Left renal pelvis (tissue), 4 donors: Measurements from ENCODE around the gene HSPB2. TPM values are rescaled to one million over a fixed set of nuclear protein-coding genes. Genes with fewer than 3 reads are reported as not detected.

Source experiments
- DNase-seq, 4 donors: peaks; one replicate each; pipeline ENCODE4 v3.0.0-alpha.2; 2013; ENCODE audit warnings: low read depth in 4 of 4, low spot score in 3 of 4
- polyA plus RNA-seq, 4 donors: library from polyadenylated mRNA; unstranded; fragments of 120-200 nt; gene quantifications; one replicate each; pipeline ENCODE4 v1.2.1, GENCODE V29; 2013; ENCODE audit not compliant: insufficient read length in 4 of 4

HSPB2 gene
- polyA plus RNA-seq, 4 donors, result 1.7 to 5.3 (median 2.6) TPM

DNA sequence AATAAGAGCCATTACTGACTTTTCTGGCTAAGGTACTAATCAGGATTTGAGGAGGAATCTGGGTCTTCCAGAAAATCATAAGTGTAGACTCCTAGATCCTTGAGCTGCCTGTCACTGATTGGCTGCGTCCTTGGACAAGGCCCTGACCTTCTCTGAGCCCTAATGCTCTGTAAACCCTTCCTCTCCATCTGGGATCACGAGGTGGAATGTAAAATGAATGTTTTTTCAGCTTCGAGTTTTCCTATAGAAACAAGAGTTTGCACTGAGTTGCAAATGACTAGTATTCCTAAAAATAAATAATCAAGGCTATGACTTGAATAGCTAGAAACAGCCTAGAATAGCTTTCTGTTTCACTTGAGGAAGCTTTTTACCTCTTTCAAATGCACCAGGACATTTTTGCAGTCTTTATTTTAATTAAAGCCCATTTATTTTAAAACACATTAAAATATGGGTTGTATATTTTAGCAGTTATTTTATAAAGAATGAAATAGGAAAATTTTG is 23.6 kb downstream of the HSPB2 start:
- DNase-seq, result no peak

DNA sequence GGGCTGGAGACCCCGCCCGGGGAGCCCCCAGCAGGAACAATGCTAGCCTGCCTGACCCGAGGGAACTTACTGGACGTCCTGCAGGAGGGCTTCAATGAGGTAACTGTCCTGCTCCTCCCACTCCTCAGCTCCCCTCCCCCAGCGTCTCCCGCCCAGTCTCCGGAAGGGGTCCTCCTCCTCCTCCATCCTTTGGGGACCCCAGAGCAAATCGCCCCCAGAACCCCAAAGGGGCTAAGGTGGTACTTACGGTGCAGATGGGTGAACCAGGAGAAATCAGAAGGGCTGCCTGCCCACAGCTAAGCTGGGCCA is 24.9 kb downstream of the HSPB2 start:
- DNase-seq, result no peak

DNA sequence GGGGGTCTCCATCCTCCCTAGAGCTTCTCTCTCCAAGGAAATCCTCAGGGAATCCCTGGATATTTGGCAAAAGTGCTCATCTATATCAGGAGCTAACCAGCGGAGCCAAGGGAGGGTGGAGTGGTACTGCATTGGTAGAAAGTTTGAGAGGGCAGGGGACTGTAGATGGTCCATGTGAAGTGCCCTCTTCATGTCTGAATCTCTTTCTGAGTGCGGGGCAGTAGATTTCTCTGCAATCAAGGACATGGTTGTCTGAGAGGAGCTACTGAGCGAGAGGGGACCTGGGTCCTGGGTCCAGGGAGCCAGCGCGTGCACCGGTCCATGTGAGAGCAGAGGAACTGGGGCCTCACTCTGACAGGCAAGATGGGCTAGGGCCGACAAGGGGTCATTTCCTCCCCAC is 25.3 kb downstream of the HSPB2 start:
- no peak for DNase-seq

DNA sequence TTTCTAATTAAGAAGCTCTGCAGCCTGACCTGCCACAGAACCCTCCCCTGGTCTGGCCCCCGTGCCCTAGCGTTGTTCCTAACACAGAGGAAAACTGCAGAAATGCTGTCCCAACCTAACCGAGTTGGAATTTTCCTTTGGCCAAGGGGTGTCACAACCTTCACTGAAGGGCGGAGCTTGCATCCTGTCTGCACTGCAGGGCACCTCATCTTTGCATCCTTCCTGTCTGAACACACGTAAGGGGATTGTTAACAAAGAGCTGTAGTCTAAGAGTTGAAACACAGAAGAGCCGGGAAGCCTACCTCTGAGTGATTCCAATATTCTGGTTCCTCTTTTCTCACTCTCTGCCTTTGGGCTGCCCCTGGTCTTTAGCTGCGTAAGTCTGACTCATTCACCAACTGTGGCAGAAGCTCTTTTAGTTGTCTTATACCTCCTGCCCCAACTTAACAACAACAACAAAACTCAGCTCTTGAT is 26.2 kb downstream of the HSPB2 start:
- DNase-seq, result no peak

DNA sequence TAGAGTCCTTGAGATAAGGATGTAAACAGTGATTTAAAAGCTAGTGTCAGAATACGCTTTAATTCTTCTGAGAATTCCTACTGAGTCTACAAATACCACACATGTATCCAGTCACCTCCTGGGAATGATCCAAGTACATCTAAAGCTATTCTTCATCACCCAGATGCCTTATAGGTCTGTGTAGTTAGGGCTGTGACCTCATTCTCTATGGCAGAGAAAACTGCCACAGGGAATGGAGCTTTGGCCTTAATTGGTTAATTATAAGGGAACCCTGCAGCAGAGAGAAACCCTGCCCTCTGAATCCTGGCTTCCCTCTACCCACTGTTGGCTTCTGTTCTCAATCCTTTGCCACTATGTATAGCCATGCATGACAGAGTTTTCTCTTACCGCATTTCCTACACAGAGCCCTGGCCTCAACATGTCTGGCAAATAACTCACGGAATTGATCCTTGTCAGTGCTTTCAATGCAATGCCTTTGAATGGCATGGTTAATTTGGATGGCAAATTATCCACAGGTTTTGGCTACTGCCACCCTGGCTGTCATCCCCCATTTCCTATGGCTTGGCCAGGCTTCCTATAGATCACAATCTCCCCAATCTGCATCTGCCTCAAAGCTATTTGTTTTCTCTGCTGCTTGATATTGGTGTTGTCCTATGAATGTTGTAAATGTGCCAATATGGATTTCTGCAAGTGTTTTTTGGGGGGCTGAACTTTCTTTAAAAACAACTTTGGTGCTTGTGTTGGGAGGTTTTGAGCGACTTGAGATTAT is 27.5 kb downstream of the HSPB2 start:
- no peak for DNase-seq

DNA sequence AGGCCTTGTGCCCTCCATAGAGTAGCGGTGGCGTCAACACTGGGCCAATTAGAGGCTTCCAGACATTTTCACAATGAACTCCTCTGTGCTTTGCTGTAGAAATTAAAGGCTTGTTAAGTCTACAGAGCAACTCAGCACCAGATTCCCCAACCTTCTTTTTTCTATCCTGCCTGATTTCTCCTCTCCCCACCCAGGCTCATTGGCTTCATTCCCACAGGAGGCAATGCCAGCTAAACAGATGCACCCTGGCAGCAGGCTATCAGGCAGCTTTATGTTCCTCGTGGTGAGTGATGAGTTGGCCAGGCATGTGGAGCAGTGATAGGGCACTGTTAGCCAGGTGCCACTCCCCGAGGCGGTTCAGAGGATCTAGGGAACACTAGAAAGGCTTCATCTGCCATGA is 29.4 kb downstream of the HSPB2 start:
- no peak for DNase-seq

DNA sequence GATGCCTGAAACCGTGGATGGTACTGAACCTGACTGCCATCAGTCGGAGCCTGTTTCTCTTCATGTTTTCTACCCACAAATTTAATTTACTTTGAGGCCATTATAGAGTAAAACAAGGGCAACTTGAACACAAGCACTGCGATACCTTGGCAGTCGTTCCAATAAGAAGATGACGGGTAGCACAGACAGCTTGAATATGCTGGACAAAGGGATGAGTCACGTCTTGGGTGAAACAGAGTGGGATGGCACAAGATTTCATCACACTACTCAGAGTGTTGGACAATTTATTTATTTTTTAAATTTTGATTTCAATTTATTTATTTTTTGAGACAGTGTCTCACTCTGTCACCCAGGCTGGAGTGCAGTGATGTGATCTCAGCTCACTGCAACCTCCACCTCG is 30.3 kb downstream of the HSPB2 start:
- DNase-seq, result no peak

DNA sequence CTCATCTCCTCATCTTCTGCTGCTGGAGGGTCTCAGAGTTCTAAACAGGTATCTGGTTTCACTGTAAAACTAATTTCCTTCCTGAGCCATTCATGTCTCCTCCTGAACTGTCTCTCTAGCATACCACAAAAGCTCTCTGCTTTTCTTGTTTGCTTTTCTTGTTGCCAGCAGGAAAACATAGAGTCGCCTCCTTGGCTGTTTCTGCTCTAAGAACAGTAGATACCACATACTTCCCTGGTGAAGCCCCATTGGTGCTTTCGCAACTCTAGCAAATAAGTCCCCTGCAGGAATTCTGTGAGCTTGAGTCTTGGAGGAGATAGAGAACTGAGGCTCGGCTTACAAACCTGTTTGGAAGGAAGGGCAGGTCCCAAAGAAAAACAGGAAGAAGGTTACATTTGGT is 31.6 kb downstream of the HSPB2 start:
- no peak for DNase-seq

DNA sequence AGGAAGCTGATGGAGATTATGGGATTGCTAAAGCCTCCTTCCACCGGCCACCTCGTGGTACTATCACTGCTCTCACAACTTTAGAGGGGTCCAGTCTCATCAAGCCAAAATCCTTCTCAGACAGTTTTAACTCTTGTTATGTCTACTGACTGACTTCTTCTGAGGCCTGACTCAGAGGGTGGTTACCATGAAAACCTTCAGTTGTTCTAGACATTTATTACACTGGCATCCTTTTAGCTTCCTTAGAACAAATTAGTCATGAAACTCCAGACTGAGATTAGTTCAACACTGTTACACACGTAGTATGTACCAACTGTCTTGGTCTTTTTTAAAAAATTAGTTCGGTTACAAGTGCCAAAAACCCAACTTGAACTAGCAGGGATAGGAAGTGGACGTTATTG is 32.1 kb downstream of the HSPB2 start:
- DNase-seq, result no peak

DNA sequence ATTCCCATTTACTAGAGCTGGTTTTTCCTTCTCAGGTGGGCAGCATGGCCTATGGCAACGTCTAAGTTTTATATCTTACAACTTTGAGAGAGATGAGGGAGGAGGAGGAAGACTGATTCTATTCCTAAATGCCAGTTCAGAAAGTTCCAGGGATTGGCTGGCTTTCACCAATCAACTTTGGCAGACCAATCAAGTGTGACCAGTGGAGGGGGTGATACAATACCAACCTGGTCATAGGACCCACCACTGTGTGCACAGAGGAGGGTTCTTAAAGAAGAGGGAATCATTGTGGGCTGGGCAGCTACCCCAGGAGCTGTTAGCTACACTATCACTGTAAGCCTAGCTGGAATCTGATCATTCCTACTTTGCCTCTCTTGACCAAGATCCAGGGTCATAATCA is 32.7 kb downstream of the HSPB2 start:
- no peak for DNase-seq

DNA sequence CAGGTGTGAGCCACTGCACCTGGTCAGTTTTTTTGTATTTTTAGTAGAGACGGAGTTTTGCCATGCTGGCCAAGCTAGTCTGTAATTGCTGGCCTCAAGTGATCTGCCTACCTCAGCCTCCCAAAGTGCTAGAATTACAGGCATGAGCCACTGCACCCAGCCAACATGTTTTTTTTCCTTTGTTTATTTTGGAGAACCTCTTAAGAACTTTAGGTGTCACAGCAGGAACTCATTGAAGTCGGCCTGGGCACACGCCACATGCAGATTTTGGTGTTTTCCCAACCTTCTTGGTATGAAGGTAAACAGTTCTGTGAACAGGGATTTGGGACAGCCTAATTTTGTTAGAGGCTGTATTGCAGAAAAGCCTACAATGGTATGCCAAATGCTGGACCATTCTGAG is 34.0 kb downstream of the HSPB2 start:
- DNase-seq, result no peak

DNA sequence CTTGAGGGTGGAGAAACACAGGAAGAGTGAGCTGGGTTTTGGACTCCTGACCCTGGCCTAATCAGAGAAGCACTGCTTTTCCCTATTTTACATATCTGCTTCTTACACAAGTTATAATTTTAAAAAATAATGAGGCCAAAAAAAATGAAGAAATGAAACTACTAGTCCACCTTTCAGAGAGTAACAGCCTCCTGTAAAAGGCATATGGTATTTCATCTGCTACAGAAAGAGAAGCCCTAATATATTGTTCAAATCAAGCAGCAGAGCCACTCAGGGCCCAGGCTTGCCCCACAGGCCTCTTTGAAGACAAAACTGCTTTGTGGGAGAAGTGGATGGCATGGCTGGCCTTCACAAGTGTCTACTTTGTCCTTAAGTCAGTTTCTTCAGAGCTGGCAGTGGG is 34.6 kb downstream of the HSPB2 start:
- no peak for DNase-seq

DNA sequence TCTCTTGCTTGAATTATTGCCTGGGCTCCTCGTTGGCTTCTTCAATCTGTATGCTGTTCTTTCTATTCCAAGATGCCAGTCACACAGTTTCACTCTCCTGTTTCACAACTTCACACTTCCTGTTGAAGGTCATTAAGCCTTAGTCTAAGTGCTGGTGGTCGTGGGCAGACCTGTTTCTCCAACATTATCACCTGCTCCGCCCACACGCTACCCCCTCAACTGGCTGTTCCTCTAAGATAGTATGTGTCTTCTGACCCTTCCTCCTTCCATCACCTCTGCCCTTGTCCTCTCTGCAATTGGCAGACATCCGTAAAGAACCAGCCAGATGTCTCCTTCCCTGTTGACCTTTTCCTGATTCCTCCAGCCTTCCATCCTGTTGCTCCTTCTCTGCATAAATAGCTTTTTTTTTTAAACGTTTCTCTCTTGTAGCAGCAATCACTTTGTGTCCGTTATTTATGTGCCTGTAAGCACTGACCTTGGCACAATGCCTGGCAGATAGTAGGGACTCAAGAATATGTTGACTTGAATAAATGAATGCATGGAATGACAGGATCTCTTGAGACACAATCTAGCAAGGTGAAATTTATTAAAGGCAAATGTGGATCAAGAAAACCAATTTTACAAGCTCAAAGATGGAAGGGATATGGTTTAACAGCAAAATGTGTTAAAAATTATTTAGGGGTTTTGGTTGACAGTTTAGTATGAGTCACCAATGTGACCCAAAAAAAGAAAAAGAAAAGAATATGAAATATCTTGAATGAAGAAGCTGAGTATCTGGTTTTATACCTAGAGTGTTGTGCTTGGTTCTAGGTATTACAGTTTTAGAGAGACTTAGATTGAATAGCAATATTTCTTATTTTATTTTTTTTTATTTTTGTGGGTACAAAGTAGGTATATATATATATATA is 37.2 kb downstream of the HSPB2 start:
- DNase-seq, result no peak

DNA sequence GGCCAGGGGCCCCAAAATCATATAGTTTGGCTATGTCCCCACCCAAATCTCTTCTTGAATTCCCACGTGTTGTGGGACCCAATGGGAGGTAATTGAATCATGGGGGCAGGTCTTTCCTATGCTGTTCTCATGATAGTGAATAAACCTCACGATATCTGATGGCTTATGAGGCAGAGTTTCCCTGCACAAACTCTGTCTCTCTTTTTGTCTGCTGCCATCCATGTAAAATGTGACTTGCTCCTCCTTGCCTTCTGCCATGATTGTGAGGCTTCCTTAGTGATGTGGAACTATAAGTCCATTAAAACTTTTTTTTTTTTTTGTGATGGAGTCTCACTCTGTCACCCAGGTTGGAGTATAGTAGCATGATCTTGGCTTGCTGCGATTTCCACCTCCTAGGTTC is 39.0 kb downstream of the HSPB2 start:
- no peak for DNase-seq

DNA sequence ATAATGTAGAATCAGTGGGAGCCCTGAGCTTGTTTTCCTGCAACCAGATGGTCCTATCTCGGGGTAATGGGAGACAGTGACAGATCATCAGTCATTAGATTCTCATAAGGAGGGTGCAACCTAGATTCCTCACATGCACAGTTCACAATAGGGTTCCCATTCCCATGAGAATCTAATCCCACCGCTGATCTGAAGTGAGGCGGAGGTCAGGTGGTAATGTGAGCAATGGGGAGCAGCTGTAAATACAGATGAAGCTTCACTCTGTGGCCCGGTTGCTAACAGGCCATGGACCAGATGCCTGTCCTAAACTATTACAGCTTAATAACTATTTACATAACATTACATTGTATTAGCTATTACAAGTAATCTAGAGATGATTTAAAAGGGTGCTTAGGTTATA is 41.6 kb downstream of the HSPB2 start:
- no peak for DNase-seq

DNA sequence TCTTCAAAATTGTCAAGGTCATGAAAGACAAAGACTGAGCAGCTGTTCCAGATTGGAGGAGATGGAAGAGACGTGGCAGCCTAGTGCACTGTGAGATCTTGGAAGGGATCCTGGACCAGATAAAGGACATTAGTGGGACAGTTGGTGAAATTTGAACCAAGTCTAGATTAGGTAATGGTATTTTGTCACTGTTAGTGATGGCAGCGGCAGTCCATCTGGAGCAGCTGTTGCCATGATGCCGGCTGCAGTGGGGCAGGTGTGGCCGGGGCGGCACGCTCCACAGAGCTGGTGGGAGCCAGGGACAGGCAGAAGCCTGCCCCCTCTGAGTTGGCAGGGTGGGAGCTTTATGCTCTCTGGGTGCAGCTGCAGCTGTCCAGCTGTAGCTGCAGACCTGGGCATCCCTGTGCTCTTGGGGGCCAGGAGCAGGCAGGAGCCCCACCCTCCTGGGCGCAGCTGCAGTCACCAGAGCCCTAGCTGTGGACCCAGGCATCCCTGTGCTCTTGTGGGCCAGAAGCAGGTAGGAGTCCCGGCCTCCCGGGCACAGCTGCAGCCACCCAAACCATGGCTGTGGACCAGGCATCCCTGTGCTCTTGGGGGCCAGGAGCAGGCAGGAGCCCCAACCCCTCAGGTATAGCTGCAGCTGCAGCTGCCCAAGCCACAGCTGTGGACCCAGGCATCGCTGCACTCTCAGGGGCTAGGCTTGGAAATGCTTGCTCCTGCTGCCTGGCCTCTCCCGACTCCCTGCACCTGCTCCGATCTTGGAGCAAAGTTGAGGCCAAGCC is 45.3 kb downstream of the HSPB2 start:
- DNase-seq, result no peak

DNA sequence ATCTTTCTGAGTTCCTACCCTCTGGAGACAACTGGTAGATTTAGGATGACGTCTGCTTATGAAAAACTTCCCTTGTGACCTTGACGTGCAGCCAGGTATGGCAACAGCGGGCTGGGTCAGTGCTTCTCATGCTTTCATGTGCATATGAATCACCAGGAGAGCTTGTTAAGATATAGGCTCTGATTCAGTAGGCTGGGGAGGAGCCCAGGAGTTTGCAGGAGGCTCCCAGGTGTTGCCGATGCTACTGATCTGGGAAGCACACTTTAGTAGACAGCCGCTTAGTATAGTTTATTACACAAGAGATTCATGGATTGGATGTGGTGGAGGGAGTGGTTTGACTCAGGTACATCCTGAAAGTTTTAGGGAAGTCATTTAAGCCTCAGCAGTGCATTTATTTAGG is 48.4 kb downstream of the HSPB2 start:
- DNase-seq, result no peak

DNA sequence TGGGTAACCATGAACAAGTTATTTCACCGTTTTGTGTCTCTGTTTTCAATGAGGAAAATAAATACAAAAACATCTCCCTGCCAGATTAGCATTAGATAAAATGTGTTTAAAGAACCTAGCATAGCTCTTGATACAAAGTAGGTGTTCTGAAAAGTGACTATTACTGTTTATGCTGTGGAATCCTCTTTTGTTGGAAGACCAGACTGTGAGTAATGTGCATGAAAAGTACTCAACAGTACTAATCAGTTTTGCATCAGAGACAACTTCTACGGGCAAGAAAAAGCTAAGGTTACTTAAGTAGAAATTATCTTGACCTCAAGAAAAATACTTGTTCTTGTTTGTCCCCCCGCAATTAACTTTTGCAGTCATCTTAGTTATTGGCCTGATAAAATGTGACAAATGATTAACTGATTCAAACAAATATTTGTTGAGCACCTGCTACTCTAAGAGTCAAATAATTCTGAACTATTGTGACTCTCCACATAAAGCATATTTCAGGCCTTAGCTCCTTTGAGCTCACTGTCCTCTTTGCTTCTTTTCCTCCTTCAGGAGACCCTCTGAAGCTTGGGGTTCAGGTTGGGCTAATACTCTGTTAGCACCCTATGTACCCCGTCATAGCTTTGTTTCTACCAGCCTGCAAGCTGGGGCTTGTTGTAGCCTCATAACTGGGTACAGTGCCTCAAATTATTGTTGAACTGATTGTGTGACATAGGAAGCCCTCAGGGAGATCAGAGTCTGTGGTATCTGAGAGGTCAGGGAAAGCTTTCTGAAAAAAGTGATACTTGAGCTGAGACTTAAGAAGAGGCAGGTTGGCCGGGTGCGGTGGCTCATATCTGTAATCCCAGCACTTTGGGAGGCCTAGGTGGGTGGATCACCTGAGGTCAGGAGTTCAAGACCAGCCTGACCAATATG is 49.1 kb downstream of the HSPB2 start:
- no peak for DNase-seq
